AG09319 (cell line): Measurements from ENCODE around the gene NIPAL3.
A peak's percentile ranks its signal among the peaks of the same experiment; 100 is the strongest.

Experiments used
- DNase-seq: peaks from one replicate; pipeline ENCODE4 v3.0.0-alpha.2; 2010; ENCODE audit warnings: low read depth; ENCODE audit errors: extremely low read depth
- TF ChIP-seq, protein P1 (sequence below): IDR thresholded peaks from 2 replicates; pipeline ENCODE4 v1.5.1; 2011; ENCODE audit warnings: low read depth, mild to moderate bottlenecking, inconsistent platforms, low read length, moderate library complexity

Gene NIPAL3

GRCh38 chr1:24390924-24391782 lies 24.4 kb upstream of the NIPAL3 start:
- peak; percentile 75 for DNase-seq
- TF ChIP-seq, protein P1, sequence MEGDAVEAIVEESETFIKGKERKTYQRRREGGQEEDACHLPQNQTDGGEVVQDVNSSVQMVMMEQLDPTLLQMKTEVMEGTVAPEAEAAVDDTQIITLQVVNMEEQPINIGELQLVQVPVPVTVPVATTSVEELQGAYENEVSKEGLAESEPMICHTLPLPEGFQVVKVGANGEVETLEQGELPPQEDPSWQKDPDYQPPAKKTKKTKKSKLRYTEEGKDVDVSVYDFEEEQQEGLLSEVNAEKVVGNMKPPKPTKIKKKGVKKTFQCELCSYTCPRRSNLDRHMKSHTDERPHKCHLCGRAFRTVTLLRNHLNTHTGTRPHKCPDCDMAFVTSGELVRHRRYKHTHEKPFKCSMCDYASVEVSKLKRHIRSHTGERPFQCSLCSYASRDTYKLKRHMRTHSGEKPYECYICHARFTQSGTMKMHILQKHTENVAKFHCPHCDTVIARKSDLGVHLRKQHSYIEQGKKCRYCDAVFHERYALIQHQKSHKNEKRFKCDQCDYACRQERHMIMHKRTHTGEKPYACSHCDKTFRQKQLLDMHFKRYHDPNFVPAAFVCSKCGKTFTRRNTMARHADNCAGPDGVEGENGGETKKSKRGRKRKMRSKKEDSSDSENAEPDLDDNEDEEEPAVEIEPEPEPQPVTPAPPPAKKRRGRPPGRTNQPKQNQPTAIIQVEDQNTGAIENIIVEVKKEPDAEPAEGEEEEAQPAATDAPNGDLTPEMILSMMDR = peak; percentile 99

DNA sequence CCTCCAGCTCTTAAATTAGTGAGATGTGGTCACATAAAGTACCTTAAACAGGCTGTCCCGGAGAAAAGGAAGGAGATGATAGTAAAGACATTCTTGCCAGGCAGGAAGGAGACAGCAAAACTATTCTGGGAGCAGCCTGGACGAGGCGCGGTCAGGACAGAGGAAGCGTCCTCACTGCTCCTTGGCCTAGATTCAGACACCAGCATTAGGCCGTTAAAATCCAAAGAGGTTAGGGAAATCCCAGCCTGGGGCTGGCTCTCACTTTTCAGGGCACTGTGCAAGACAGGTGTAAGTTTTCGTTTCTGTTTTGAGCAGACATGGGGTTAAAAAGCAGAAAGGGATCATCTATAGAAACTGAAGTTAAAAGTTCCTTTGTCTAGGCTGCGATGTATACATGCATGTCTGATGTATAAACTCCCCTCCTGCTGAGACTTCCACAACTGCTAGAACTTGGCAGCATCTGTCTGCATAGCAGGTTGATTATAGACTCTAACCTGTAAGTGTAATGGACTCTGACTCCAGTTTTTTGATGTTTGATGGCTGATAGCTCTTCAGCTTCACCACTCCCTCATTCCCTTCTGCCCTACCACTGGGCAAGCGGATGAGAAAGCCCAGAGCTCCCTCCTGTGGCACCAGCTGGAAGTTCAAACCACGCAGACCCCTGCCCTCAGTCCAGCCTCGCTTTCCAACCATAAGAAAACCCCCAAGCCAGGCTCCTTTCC lies 23.6 kb upstream of the NIPAL3 start:
- TF ChIP-seq, protein P1 = peak; percentile 85
- no peak for DNase-seq

DNA sequence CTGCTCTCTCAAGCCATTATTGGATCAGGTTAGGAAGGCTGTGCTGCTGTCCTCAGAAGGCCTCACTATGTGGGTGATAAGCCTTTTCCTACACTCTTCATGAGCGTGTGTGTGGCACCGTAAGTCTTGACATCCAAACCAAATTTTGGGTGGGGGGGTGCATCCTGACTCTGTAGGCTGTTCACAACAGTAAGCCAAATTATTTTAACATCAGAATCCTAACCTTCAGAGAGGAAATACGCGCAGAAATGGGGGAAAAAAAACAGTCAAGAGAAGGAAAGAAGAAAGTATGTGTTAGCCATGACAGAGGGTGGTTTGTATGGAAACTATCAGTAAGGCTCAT lies 23.0 kb upstream of the NIPAL3 start:
- no peak for DNase-seq
- TF ChIP-seq, protein P1 = no peak

- TF ChIP-seq, protein P1 = no peak
- DNase-seq = no peak
These were observed 22.5 kb upstream of the NIPAL3 start for GRCh38 chr1:24392982-24393650.

DNA sequence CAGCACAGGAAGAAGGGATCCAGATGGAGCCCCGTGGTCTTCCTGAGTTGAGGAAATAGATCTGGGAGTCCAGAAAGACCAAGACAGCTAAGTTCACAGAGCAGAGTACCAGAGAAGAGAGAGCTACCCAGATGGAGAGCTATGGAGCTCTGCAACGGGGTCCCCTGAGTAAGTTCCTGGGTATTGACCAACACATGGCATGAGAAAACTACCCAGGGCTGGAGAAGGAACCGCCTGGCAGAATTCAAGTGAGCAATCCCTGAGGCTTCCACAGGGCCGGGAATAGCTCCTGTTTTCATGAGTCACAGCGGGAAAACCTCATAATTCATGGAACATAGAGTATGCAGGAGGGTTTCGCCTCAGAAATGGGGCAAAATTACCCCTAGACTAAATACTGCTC lies 21.7 kb upstream of the NIPAL3 start:
- DNase-seq = no peak
- TF ChIP-seq, protein P1 = no peak

- TF ChIP-seq, protein P1 = no peak
- no peak for DNase-seq
These were observed 15.5 kb upstream of the NIPAL3 start for GRCh38 chr1:24400065-24400464.

GRCh38 chr1:24403806-24404205 lies 11.8 kb upstream of the NIPAL3 start:
- TF ChIP-seq, protein P1 = no peak
- DNase-seq = no peak
